GM21723 (cell line): Measurements from ENCODE around the gene CCDC174.

Source experiments
- ATAC-seq: cut with Tn5 transposase; IDR thresholded peaks from one replicate; pipeline ENCODE4 v1.9.1; 2021; ENCODE audit warnings: mild to moderate bottlenecking, moderate library complexity; ENCODE audit not compliant: unreplicated experiment

Gene CCDC174

DNA sequence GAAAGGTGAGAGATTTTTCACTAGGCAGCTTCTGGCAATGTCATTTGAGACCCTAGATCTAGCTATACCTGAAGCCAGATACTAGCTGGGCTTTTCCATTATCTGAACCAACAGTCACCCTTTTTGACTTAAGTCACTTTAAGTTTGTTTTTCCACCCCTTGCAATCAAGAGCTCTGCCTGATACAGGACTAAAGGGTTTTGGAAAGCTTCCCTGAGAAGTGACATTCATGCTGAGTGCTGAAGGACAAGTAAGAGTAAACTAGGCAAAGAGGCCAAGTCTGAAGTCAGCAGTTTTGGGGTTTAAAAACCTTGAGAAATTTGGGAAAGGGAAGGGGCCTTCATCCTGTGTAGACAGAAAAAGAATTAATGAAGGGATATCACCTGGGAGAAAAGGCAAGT is 27.1 kb upstream of the CCDC174 start:
- ATAC-seq, result no peak

- ATAC-seq, result no peak
Observed at GRCh38 chr3:14625443-14625842, 26.1 kb upstream of the CCDC174 start.

- no peak for ATAC-seq
Observed at GRCh38 chr3:14627815-14628214, 23.7 kb upstream of the CCDC174 start.

DNA sequence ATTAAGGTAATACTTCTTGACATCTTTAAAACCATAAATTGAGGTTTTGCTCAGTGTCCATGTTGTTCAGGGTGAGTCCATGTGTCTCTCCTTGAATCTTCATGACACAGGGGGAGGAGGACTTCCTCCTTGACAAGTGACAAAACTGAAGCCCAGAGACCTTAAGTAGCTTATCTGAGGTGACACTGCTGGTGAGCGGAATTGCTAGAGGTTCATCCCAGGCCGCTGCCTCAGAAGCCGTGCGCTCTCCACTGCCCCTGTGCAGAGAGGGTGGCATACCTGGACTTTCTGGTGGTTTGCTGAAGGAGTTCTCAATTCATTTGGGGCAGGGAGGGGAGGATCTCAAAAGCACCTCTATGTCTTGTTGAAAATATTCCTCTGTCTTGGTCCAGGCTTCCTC is 23.2 kb upstream of the CCDC174 start:
- ATAC-seq, result no peak

GRCh38 chr3:14630404-14631100 is 21.0 kb upstream of the CCDC174 start:
- ATAC-seq, result no peak

DNA sequence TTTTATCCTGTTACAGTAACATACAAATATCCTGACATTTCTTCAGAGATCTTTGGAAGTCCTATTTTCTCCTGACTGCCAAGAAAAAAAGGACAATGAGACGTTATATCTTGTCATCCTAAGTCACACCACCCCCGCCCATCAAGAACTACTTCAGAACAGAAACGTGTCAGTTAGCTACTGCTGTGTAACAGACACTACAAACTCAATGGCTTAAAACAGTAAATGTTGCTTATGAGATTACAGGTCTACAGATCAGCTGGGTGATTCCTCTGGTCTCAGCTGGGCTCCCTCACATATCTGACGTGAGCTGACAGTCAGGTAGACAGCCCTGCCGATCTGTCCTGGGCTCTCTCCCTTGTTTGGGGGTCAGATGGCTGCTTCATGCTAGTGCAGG is 20.5 kb upstream of the CCDC174 start:
- no peak for ATAC-seq

DNA sequence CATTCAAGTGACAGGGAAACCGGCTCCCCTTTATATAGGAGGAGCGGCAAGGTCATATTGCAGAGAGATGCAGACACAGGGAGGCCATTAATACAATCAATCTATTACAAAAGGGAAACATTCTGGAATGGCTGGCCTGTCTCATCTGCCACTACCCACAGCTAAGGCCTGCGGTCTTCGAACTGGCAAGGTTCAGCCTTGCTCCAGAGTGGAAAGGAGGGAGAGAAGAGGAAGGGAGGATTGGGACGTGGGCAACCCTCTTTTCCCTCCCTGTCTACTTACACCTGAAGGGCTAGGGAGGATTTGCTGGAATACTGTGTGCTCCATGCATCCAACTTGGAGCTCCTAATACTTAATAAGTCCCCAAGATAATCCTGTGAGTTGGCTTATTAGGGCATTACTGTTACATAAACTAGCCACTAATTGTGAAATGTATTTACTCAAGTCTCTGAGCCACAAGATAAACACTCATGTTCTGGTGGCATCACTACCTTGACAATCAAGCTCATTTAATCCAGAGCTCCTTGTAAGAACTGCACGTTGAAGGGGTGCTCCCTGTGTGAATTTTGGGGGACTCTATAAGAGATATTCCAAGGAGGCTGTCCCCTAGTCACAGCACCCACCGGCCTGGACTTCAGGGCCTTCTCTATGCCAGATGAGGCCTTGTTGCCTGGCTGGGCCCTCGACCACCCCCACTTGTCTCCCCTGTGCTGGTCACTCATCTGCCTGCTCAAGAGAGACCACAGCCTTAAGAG is 19.7 kb upstream of the CCDC174 start:
- ATAC-seq, result no peak

DNA sequence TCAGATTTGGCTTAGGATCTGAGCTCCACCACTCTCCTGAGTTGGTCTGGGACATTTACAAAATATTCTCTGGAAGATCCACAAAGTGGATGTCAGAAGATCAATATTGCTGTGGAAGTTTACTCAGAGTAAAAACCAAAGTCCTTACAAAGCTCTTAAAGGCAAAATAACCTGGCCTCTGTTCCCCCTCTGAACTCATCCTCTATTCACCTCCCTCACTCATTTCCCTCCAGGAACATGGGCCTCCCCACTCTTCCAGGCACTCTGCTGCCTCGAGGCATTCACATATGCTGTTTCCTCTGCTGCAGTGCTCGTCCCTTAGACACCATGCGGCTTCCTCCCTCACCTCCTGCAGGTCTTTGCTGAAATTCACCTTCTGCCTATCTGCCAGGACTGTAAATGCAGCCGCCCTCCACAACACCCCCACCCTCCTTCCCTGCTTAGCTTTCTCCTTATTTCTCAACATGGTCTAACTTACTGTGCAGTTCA is 19.1 kb upstream of the CCDC174 start:
- ATAC-seq, result no peak

DNA sequence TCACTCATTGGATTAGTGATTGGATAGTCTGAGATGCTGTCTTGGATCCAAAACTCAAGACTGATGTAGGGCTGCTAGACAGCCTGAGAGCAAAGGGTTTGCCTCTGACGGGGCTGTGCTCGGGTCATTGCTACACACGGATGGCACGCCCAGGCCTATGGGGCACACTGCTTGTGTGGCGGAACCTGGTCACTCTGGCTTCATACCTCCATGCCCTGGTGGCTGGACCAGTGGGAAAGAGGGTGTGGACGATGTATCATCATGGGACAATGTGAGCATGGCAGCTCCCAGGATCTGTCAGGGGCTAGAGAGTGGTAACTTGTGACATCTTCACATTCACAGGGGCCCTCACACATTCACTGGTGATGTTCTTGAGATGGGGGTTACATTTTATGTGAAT is 18.1 kb upstream of the CCDC174 start:
- no peak for ATAC-seq

DNA sequence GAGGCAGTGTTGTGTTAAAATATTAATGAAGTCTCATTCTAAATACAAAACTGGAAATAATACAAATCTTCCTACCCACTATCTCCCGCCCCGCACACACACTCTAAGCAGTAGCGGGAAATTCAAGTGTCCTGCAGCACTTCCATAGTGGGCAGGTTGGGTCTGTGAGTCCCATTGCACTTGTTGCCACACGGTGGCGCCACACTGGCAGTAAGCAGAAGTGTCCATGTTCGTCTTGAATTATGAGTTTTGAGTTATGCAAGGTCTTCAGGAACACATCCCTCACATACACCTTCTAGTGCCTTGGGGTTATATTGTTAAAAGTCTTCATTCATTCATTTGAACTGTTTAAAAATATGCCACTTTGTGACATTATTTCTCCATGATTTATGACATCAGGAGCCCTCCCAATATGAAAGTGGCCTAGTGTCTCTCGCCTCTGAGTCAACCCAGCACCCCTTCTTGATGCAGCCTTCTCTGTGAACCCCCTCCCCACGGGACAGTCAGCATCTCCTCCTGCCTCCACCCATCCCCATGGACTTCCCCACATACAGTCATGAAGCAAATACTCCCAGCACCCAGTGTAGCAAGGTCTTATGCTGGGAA is 17.6 kb upstream of the CCDC174 start:
- no peak for ATAC-seq

DNA sequence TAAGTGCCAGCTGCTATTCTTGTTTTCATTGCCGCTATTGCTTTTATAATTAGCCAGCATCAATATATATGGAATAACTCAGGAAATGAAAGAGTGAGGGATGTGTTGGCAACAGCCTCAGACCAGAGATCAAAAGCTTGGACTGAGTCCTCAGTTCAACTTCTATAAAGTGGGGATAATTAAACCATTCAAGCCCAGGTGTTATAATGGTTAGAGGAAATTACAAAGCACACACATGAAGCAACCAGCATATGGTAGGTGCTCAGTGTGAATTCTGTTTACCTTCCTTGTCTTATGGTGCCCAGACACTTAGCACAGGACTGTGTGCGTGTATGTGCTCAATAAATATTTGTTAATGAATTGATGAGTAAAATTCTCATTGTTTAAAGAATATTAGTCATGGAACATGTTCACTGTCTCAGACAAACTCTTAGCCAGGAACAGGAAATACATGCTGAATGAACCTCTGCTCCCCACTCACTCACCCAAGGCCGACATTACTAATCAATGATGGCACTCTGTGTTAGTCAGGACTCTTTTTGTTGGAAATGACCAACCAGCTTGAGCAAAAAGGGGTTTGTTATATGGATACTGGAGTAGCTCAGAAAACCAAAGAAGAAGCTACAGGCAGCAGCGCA is 16.7 kb upstream of the CCDC174 start:
- ATAC-seq, result no peak

DNA sequence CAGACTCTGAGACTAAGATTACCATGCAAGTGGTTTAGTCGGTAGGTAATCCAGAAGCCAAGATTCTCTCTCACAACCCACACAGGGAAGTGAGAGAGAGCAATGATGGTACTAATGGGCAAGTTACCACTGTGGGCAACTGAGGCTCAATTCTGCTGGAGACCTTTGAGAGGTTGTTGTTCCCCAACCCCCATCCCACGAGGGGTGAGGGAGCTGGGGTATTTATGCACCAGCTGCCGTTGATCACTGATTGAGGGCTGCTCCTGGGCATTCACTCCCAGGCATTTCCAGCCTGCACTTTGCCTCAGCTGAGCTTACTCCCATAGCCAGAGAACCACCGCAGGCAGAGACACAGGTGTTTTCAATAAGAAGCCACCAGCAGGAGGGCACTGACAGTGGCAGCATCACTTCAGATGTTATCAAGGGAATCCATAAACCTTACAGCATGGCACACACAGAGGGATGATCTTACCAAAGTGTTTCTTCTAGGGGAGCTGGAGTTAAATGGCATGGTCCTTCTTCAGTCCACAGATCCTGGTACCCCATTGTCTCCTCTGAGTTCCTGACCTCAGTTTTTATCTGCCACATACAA is 15.0 kb upstream of the CCDC174 start:
- no peak for ATAC-seq

DNA sequence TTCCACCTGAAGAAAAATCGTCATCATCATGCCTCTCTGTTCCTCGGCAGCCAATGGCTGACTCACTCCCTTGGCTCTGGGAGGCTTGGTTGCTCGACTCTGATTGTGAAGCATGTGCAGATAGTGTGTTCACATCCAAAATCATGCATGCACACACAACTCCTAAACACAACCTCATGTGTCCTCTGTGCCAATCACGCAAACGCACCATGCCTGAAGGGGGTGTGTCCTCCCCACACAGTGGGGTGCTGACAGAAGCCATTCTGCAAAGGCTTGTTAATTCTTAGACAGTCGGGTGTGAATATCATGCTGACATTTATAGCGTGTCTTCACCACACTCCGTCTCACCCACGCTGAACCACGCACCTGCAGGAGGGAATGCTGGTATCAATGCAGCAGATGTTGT is 11.4 kb upstream of the CCDC174 start:
- no peak for ATAC-seq

- ATAC-seq, result no peak
Observed at GRCh38 chr3:14640734-14641133, 10.8 kb upstream of the CCDC174 start.

DNA sequence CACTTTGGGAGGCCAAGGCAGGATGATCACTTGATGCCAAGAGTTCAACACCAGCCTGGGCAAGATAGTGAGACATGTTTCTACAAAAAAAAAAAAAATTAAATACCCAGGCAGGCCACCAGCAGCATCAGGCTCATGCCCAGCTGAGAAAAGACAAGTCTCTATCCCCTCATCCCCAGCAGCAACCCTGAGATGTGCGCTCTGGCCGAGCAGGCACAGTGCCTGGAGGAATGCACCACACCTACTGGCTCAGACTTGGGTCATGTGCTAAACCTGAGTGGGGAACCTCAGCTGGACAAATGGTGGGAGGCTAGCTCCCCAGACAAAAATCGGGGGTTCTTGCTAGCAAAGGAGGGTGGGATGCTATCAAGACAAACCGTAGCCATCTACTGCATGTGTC is 10.2 kb upstream of the CCDC174 start:
- no peak for ATAC-seq

GRCh38 chr3:14645453-14645852 is 6.1 kb upstream of the CCDC174 start:
- ATAC-seq, result no peak

GRCh38 chr3:14646131-14646573 is 5.4 kb upstream of the CCDC174 start:
- ATAC-seq, result no peak

GRCh38 chr3:14646589-14647413 is 4.8 kb upstream of the CCDC174 start:
- ATAC-seq, result no peak

DNA sequence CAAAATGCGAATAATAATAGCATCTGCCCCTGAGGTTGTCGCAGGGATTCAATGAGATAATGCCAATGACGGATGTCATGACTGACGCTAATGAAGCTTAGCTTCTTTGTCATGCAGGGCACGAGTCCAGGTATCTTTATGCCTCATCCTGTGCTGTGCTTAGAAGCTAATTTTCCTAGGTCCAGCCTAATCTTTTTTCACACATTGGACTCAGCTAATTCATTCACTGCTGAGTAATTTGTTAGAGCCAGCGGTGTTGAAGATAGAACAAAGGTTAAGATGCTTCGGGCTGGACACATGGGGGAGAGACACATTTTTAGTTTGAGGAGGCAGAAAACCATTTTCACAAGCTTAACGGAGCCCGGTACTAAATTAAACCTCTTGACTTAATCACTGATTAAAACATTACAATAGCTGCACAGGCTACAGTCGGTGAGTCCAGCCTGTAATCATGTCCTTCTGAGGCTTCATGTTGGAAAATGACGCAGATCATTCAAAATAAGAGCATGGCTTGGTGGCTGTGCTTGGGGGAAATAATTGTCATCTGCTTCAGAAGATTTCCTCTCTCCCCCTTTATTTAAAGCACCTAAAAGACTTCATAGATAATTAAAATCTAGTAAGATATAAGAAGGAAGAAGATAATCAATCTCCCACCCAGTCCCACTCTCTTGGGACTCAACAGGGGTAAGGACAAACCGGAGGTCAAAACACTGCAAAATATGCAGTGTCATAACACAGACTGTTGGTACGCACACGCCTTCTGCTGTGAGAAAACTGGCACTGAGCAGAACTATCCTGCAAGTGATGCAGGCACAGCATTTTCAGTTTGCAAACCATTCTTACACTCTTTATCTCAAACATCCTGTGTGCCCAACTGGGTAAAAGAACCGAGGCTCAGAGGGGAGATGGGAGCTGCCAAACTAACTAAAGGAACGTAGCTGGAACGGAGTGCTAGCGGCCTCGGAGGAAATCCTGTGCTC is 3.3 kb upstream of the CCDC174 start:
- ATAC-seq, result no peak
